MM.1S (cell line): Measurements from ENCODE around the gene SLC25A39.

Source experiments
- CTCF ChIP-seq: fragments of 300-600 bp; sonication (generic); IDR thresholded peaks from 2 replicates; pipeline ENCODE4 v1.5.1; 2016; ENCODE audit warnings: antibody characterized with exemption, low read length, mixed read lengths
- EZH2phosphoT487 ChIP-seq: fragments of 300-600 bp; sonication (generic); IDR thresholded peaks from 2 replicates; pipeline ENCODE4 v1.6.1; 2018; ENCODE audit warnings: antibody characterized with exemption, low read length

GRCh38 chr17:44351961-44352827 lies 27.6 kb upstream of the SLC25A39 start:
- TF ChIP-seq CTCF: no peak
- TF ChIP-seq EZH2phosphoT487: no peak
